SK-N-SH treated with all-trans-retinoic acid at 6 μM for 48 hours (cell line): ENCODE data around the gene GLS.

ENCODE experiments used
- ATAC-seq: fragments of 200-7000 bp; cut with Tn5 transposase; 3 replicates; pipeline ENCODE4 v1.9.1; 2020; ENCODE audit warnings: mild to moderate bottlenecking, moderate library complexity
- BACH2 ChIP-seq: fragments of 250-450 bp; sonication (Bioruptor Pico); IDR thresholded peaks from 2 replicates; pipeline ENCODE4 v1.9.0; 2021; ENCODE audit warnings: mild to moderate bottlenecking, borderline replicate concordance
- CREB5 ChIP-seq: fragments of 250-450 bp; sonication (Bioruptor Pico); IDR thresholded peaks from 2 replicates; pipeline ENCODE4 v1.5.1; 2020; ENCODE audit warnings: low read depth, mild to moderate bottlenecking, moderate library complexity
- CSDC2 ChIP-seq: fragments of 250-450 bp; sonication (Bioruptor Pico); IDR thresholded peaks from 2 replicates; pipeline ENCODE4 v1.5.0; 2020; ENCODE audit warnings: mild to moderate bottlenecking, moderate library complexity
- ESRRG ChIP-seq: fragments of 250-450 bp; sonication (Bioruptor Pico); IDR thresholded peaks from 2 replicates; pipeline ENCODE4 v1.6.1; 2021; ENCODE audit warnings: mild to moderate bottlenecking
- GLIS3 ChIP-seq: fragments of 250-450 bp; sonication (Bioruptor Pico); IDR thresholded peaks from 2 replicates; pipeline ENCODE4 v1.5.0; 2020; ENCODE audit warnings: mild to moderate bottlenecking, moderate library complexity
- ISL1 ChIP-seq: fragments of 250-450 bp; sonication (Bioruptor Pico); IDR thresholded peaks from 2 replicates; pipeline ENCODE4 v2.1.2; 2022; ENCODE audit warnings: mild to moderate bottlenecking, moderate library complexity
- OSR1 ChIP-seq: fragments of 250-450 bp; sonication (Bioruptor Pico); IDR thresholded peaks from 2 replicates; pipeline ENCODE4 v1.8.0; 2022; ENCODE audit warnings: moderate library complexity, mild to moderate bottlenecking, inconsistent platforms
- PATZ1 ChIP-seq: fragments of 250-450 bp; sonication (Bioruptor Pico); IDR thresholded peaks from 2 replicates; pipeline ENCODE4 v1.8.0; 2020; ENCODE audit warnings: mild to moderate bottlenecking, moderate library complexity, borderline replicate concordance
- POU6F1 ChIP-seq: fragments of 250-450 bp; sonication (Bioruptor Pico); IDR thresholded peaks from 2 replicates; pipeline ENCODE4 v1.8.0; 2021; ENCODE audit warnings: low read depth, mild to moderate bottlenecking, moderate library complexity, borderline replicate concordance
- PPARA ChIP-seq: fragments of 250-450 bp; sonication (Bioruptor Pico); IDR thresholded peaks from 2 replicates; pipeline ENCODE4 v1.5.0; 2020; ENCODE audit warnings: mild to moderate bottlenecking, borderline replicate concordance
- RARB ChIP-seq: fragments of 250-450 bp; sonication (Bioruptor Pico); IDR thresholded peaks from 2 replicates; pipeline ENCODE4 v1.8.0; 2021; ENCODE audit warnings: mild to moderate bottlenecking, moderate library complexity
- SNAI2 ChIP-seq: fragments of 250-450 bp; sonication (Bioruptor Pico); IDR thresholded peaks from 2 replicates; pipeline ENCODE4 v1.5.0; 2020; ENCODE audit warnings: mild to moderate bottlenecking, moderate library complexity
- TCF4 ChIP-seq: fragments of 250-450 bp; sonication (Bioruptor Pico); IDR thresholded peaks from 2 replicates; pipeline ENCODE4 v1.8.0; 2021; ENCODE audit warnings: mild to moderate bottlenecking, moderate library complexity, borderline replicate concordance
- TOX ChIP-seq: fragments of 250-450 bp; sonication (Bioruptor Pico); IDR thresholded peaks from 2 replicates; pipeline ENCODE4 v1.8.0; 2021; ENCODE audit warnings: mild to moderate bottlenecking, moderate library complexity, borderline replicate concordance
- TSHZ2 ChIP-seq: fragments of 250-450 bp; sonication (Bioruptor Pico); IDR thresholded peaks from 2 replicates; pipeline ENCODE4 v1.5.0; 2020; ENCODE audit warnings: mild to moderate bottlenecking, moderate library complexity
- ZC3H10 ChIP-seq: fragments of 250-450 bp; sonication (Bioruptor Pico); IDR thresholded peaks from 2 replicates; pipeline ENCODE4 v1.5.1; 2021; ENCODE audit warnings: mild to moderate bottlenecking, moderate library complexity
- ZFP3 ChIP-seq: fragments of 250-450 bp; sonication (Bioruptor Pico); IDR thresholded peaks from 2 replicates; pipeline ENCODE4 v1.5.0; 2020; ENCODE audit warnings: mild to moderate bottlenecking, moderate library complexity
- ZFP30 ChIP-seq: fragments of 450-650 bp; formaldehyde crosslinking; IDR thresholded peaks from 2 replicates; pipeline ENCODE4 v1.5.0; 2022; ENCODE audit warnings: mild to moderate bottlenecking, moderate library complexity
- ZNF565 ChIP-seq: fragments of 450-650 bp; formaldehyde crosslinking; conservative IDR thresholded peaks from 2 replicates; pipeline ENCODE4 v1.5.0; 2020; ENCODE audit warnings: low read depth, mild to moderate bottlenecking, moderate library complexity
- ZNF70 ChIP-seq: fragments of 450-650 bp; formaldehyde crosslinking; IDR thresholded peaks from 2 replicates; pipeline ENCODE4 v1.5.0; 2020; ENCODE audit warnings: mild to moderate bottlenecking, moderate library complexity
- ZNF8 ChIP-seq: fragments of 450-650 bp; formaldehyde crosslinking; IDR thresholded peaks from 2 replicates; pipeline ENCODE4 v1.5.0; 2020; ENCODE audit warnings: mild to moderate bottlenecking, moderate library complexity
- TF ChIP-seq, protein P1 (sequence below): fragments of 250-450 bp; sonication (Bioruptor Pico); IDR thresholded peaks from 2 replicates; pipeline ENCODE4 v1.5.1; 2021; ENCODE audit warnings: mild to moderate bottlenecking, moderate library complexity

GLS gene

DNA sequence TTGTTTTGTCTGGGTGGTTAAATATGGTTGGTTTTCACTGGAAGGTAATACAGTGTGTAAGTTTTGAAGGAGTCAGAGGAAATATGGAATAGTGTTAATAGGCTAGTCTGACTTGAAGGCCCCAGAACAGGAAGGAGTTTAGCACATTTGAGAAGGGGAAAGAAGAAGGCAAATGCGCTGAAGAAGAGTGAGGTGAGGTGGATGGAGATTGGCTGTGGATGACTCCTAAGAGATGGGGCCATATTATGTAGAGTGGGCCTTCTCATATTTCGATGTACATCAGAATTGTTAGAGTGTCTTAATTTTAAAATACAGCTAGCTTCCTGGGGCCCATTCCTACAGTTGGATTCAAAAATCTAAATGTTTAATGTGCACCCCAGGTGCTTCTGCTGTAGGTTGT is 61.0 kb downstream of the GLS start:
- no peak for ATAC-seq
- TF ChIP-seq POU6F1 (CRISPR knock-in tag) (no peak), ZNF8 (CRISPR knock-in tag) (no peak), ESRRG (no peak), ZFP3 (CRISPR knock-in tag) (no peak), OSR1 (no peak), ISL1 (CRISPR knock-in tag) (no peak), SNAI2 (no peak), CSDC2 (CRISPR knock-in tag) (no peak), PATZ1 (no peak), GLIS3 (CRISPR knock-in tag) (no peak), BACH2 (no peak)

DNA sequence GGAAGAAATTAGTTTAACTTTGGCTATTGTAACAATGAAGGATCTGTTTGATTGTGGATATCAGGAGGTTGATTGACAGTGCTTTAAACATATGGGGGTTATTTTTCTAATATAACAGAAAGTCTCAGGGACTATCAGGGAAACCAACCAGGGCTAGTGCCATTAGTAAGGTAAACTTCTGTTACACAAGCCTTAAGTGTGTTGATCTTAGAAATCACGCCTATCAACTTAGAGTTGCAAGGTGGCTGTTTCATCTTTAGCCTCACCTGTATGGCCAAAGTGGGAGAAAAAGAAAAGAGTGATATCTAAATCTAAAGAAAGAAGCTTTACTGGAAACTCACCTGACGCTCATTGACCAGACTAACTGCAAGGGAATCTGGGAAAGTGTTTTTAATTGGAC is 62.1 kb downstream of the GLS start:
- TF ChIP-seq ESRRG = no peak
- TF ChIP-seq ZFP30 (CRISPR knock-in tag) = no peak
- TF ChIP-seq POU6F1 (CRISPR knock-in tag) = no peak
- no peak for TF ChIP-seq TSHZ2
- TF ChIP-seq BACH2 = no peak
- TF ChIP-seq RARB = no peak
- TF ChIP-seq ZNF70 (CRISPR knock-in tag) = no peak
- no peak for TF ChIP-seq ZFP3 (CRISPR knock-in tag)
- no peak for TF ChIP-seq TCF4 (CRISPR knock-in tag)
- no peak for TF ChIP-seq GLIS3 (CRISPR knock-in tag)
- no peak for TF ChIP-seq SNAI2
- no peak for TF ChIP-seq PATZ1
- TF ChIP-seq ZNF565 = no peak
- no peak for TF ChIP-seq ZC3H10 (CRISPR knock-in tag)
- TF ChIP-seq, protein P1, sequence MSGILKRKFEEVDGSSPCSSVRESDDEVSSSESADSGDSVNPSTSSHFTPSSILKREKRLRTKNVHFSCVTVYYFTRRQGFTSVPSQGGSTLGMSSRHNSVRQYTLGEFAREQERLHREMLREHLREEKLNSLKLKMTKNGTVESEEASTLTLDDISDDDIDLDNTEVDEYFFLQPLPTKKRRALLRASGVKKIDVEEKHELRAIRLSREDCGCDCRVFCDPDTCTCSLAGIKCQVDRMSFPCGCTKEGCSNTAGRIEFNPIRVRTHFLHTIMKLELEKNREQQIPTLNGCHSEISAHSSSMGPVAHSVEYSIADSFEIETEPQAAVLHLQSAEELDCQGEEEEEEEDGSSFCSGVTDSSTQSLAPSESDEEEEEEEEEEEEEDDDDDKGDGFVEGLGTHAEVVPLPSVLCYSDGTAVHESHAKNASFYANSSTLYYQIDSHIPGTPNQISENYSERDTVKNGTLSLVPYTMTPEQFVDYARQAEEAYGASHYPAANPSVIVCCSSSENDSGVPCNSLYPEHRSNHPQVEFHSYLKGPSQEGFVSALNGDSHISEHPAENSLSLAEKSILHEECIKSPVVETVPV = no peak
- TF ChIP-seq PPARA (CRISPR knock-in tag) = no peak
- no peak for TF ChIP-seq CSDC2 (CRISPR knock-in tag)
- no peak for TF ChIP-seq CREB5
- TF ChIP-seq TOX = no peak
- TF ChIP-seq ISL1 (CRISPR knock-in tag) = no peak
- no peak for ATAC-seq
